CD14-positive monocyte (primary cell): ENCODE measurements around the gene DPM1. TPM values are rescaled to one million over a fixed set of nuclear protein-coding genes. Genes with fewer than 3 reads are reported as not detected.
A peak's percentile ranks its signal among the peaks of the same experiment; 100 is the strongest.

Experiments used
- DNase-seq, 3 donors: peaks; one replicate each; pipeline ENCODE4 v3.0.0-alpha.2; 2011 to 2022
- H2AFZ ChIP-seq: 2 replicates; pipeline ENCODE4 v1.6.0; 2012; ENCODE audit warnings: mild to moderate bottlenecking, low read depth, low read length, inconsistent platforms; ENCODE audit not compliant: insufficient read depth, poor library complexity, severe bottlenecking
- H3K27ac ChIP-seq, 2 donors: 1 replicate in 1 of 2; 2 replicates in 1 of 2; pipeline ENCODE4 v1.5.1; 2012 to 2013; ENCODE audit warnings: low read length in 2 of 2, control low read depth in 1 of 2, inconsistent platforms in 1 of 2, low read depth in 1 of 2, mild to moderate bottlenecking in 1 of 2
- H3K27me3 ChIP-seq, 2 donors: one replicate each; pipeline versions ENCODE4 v1.6.0 to v1.6.1; 2011 to 2013; ENCODE audit warnings: low read length in 2 of 2; ENCODE audit not compliant: control insufficient read depth in 2 of 2, insufficient read depth in 2 of 2
- H3K36me3 ChIP-seq, 2 donors: replicated peaks in 1 of 2; 1 replicate in 1 of 2; 2 replicates in 1 of 2; pipeline versions ENCODE4 v1.5.1 to v1.6.1; 2012 to 2013; ENCODE audit warnings: low read length in 2 of 2, control low read depth in 1 of 2, inconsistent platforms in 1 of 2, mild to moderate bottlenecking in 1 of 2; ENCODE audit not compliant: insufficient read depth in 2 of 2, control insufficient read depth in 1 of 2
- H3K4me1 ChIP-seq, 2 donors: 1 replicate in 1 of 2; 2 replicates in 1 of 2; pipeline versions ENCODE4 v1.5.1 to v1.6.1; 2012 to 2013; ENCODE audit warnings: low read length in 2 of 2, control low read depth in 1 of 2, inconsistent platforms in 1 of 2, mild to moderate bottlenecking in 1 of 2, moderate library complexity in 1 of 2; ENCODE audit not compliant: insufficient read depth in 2 of 2, control insufficient read depth in 1 of 2
- H3K4me2 ChIP-seq: replicated peaks from 2 replicates; pipeline ENCODE3; 2012; ENCODE audit warnings: low read length, moderate library complexity, mild to moderate bottlenecking; ENCODE audit not compliant: poor library complexity, severe bottlenecking; ENCODE audit errors: extremely low read depth
- H3K4me3 ChIP-seq, 3 experiments: fragments of 200-600 bp in 1 of 3; sonication (generic) in 1 of 3; replicated peaks in 1 of 3; 1 replicate in 2 of 3; 2 replicates in 1 of 3; pipeline ENCODE4 v1.5.1; 2011 to 2013; ENCODE audit warnings: low read length in 3 of 3, mild to moderate bottlenecking in 3 of 3, control low read depth in 2 of 3, low read depth in 2 of 3, inconsistent platforms in 1 of 3, moderate library complexity in 1 of 3
- H3K79me2 ChIP-seq: 2 replicates; pipeline ENCODE4 v1.6.0; 2012; ENCODE audit warnings: mild to moderate bottlenecking, control low read depth, inconsistent platforms, low read length, moderate library complexity; ENCODE audit not compliant: insufficient read depth
- H3K9ac ChIP-seq: 2 replicates; pipeline ENCODE4 v1.6.0; 2017; ENCODE audit warnings: low read length, mild to moderate bottlenecking; ENCODE audit not compliant: insufficient read depth, poor library complexity, severe bottlenecking
- H3K9me3 ChIP-seq, 2 donors: replicated peaks in 1 of 2; 1 replicate in 1 of 2; 2 replicates in 1 of 2; pipeline versions ENCODE4 v1.5.1 to v1.6.1; 2012 to 2013; ENCODE audit warnings: low read length in 2 of 2, control low read depth in 1 of 2; ENCODE audit not compliant: control insufficient read depth in 1 of 2, insufficient read depth in 1 of 2
- H4K20me1 ChIP-seq: 2 replicates; pipeline ENCODE4 v1.6.0; 2012; ENCODE audit warnings: mild to moderate bottlenecking, low read length, control low read depth, moderate library complexity; ENCODE audit not compliant: insufficient read depth
- H3K27ac Mint-ChIP-seq, 7 donors: one replicate each; pipeline ENCODE4 v1.8.0; 2020; ENCODE audit warnings: mild to moderate bottlenecking in 7 of 7, mixed read lengths in 7 of 7, moderate library complexity in 6 of 7, inconsistent platforms in 2 of 7
- H3K27me3 Mint-ChIP-seq, 3 donors: one replicate each; pipeline ENCODE4 v1.8.0; 2021 to 2022; ENCODE audit warnings: low read depth in 3 of 3, mild to moderate bottlenecking in 3 of 3, mixed read lengths in 3 of 3, moderate library complexity in 3 of 3, inconsistent platforms in 1 of 3
- H3K36me3 Mint-ChIP-seq, 2 donors: one replicate each; pipeline ENCODE4 v1.8.0; 2020; ENCODE audit warnings: mixed read lengths in 2 of 2, inconsistent platforms in 1 of 2, mild to moderate bottlenecking in 1 of 2
- H3K4me1 Mint-ChIP-seq: one replicate; pipeline ENCODE4 v1.8.0; 2020; ENCODE audit warnings: mild to moderate bottlenecking, mixed read lengths
- H3K4me3 Mint-ChIP-seq, 2 donors: one replicate each; pipeline ENCODE4 v1.8.0; 2020; ENCODE audit warnings: mild to moderate bottlenecking in 2 of 2, mixed read lengths in 2 of 2, moderate library complexity in 1 of 2
- H3K9me3 Mint-ChIP-seq, 7 donors: one replicate each; pipeline ENCODE4 v1.8.0; 2020 to 2022; ENCODE audit warnings: mixed read lengths in 7 of 7, mild to moderate bottlenecking in 6 of 7, moderate library complexity in 6 of 7, inconsistent platforms in 2 of 7
- CTCF ChIP-seq: fragments of 200-600 bp; IDR thresholded peaks from one replicate; pipeline ENCODE4 v1.8.0; 2022; ENCODE audit warnings: antibody characterized with exemption, mild to moderate bottlenecking
- WGBS: methylation state at CpG from one replicate; pipeline ENCODE4 v1.1.5; 2013; ENCODE audit warnings: missing lambda C conversion rate; ENCODE audit not compliant: insufficient coverage; 5-methylcytosine and 5-hydroxymethylcytosine counted together
- intact Hi-C, 2 donors: fragments of 100-400 bp; cut with micrococcal nuclease; formaldehyde crosslinking; loops; one replicate each; pipeline versions ENCODE4 v1.15.0 to v1.15.1; 2023
- polyA plus RNA-seq, 3 donors: library from polyadenylated mRNA; depleted of rRNA in 1 of 3; unstranded in 2 of 3; stranded (reverse) in 1 of 3; fragments of 300-500 nt in 2 of 3; fragments of >200 nt in 1 of 3; fragmentation: Illumina TruSeq in 2 of 3; gene quantifications; 1 replicate in 2 of 3; 2 replicates in 1 of 3; pipeline ENCODE4 v1.2.3, GENCODE V29; 2012 to 2021

DPM1 gene
- polyA plus RNA-seq, 3 donors, result 19.1 to 55.1 (median 50.9) TPM

GRCh38 chr20:50891138-50891537, 67.2 kb downstream of the DPM1 start:
- peaks cover 62 to 73% of the 10 kb centered on the region in 2 donors for H3K36me3 Mint-ChIP-seq
- intact Hi-C loops, result no loop called here

GRCh38 chr20:50887576-50887975, 70.8 kb downstream of the DPM1 start:
- H4K20me1 ChIP-seq, result peaks cover 41% of the 10 kb centered on the region
- peaks cover 36 to 53% of the 10 kb centered on the region in 2 donors for H3K36me3 ChIP-seq
- H3K4me3 ChIP-seq, result no peak overlapping the region
- H3K9me3 Mint-ChIP-seq, result peaks cover 0 to 7% (median 0%) of the 10 kb centered on the region in 7 donors
- no peak overlapping the region for H2AFZ ChIP-seq
- H3K4me1 ChIP-seq, result no peaks in the 10 kb centered on the region
- no peak for DNase-seq
- H3K9ac ChIP-seq, result no peak overlapping the region
- H3K27me3 Mint-ChIP-seq, result no peaks in the 10 kb centered on the region
- H3K79me2 ChIP-seq, result no peaks in the 10 kb centered on the region
- no peak for TF ChIP-seq CTCF
- H3K27ac ChIP-seq, result no peak overlapping the region
- peaks cover 40 to 44% of the 10 kb centered on the region in 2 donors for H3K36me3 Mint-ChIP-seq
- no peaks in the 10 kb centered on the region for H3K9me3 ChIP-seq
- intact Hi-C loops, result no loop called here
- no peak overlapping the region for H3K4me2 ChIP-seq
- no peak overlapping the region for H3K27ac Mint-ChIP-seq
- 100% methylated on average over 2 of the region's 3 CpGs for WGBS
- H3K27me3 ChIP-seq, result no peaks in the 10 kb centered on the region
- no peaks in the 10 kb centered on the region for H3K4me1 Mint-ChIP-seq
- H3K4me3 Mint-ChIP-seq, result no peak overlapping the region

More at GRCh38 chr20:50891138-50891537, 67.2 kb downstream of the DPM1 start:
- H3K27me3 Mint-ChIP-seq, result no peaks in the 10 kb centered on the region
- Histone ChIP-seq H3K79me2 (no peaks in the 10 kb centered on the region), H3K4me2 (no peak overlapping the region), H3K9me3 (no peaks in the 10 kb centered on the region), H3K27me3 (no peaks in the 10 kb centered on the region), H3K9ac (no peak overlapping the region), H2AFZ (no peak overlapping the region), H4K20me1 (peaks cover 54% of the 10 kb centered on the region), H3K36me3 (peaks cover 61 to 89% of the 10 kb centered on the region in 2 donors), H3K27ac (no peak overlapping the region), H3K4me3 (no peak overlapping the region), H3K4me1 (no peaks in the 10 kb centered on the region)
- no peaks in the 10 kb centered on the region for H3K4me1 Mint-ChIP-seq
- no peak for DNase-seq
- peak overlapping the region in 2 of 7 donors; percentile 34 to 35 for H3K27ac Mint-ChIP-seq
- no peak for TF ChIP-seq CTCF
- H3K9me3 Mint-ChIP-seq, result peaks cover 0 to 2% (median 0%) of the 10 kb centered on the region in 7 donors
- H3K4me3 Mint-ChIP-seq, result no peak overlapping the region
- 96% methylated on average over 4 of the region's 5 CpGs for WGBS
